ENCODE measurements around the gene VPS35. TPM values are rescaled to one million over a fixed set of nuclear protein-coding genes. Genes with fewer than 3 reads are reported as not detected.

Gene VPS35
- total RNA-seq, 4 donors from 2014 or later = 30.0 to 60.1 (median 41.4) TPM

GRCh38 chr16:46658925-46659324, 30.1 kb downstream of the VPS35 start:
- peak overlapping the region in 2 of 4 donors; percentile 54 to 70 for H3K27ac ChIP-seq
- intact Hi-C loops (cut with DNase I; ENCODE audit: low total_unique reads) (no loop called here), in situ Hi-C loops (cut with MboI; ENCODE audit: low sequenced_read_pairs in 4 of 4) (loop anchor here in 1 of 4 donors (25.0 kb wide), 1 partner anchor 253 kb away; no protein-coding TSS in a partner anchor)
- peaks cover 0 to 6% of the 10 kb centered on the region in 2 donors for H3K4me1 ChIP-seq
- no peak for TF ChIP-seq POLR2A (IDR thresholded peaks at IDR 0.05)
- TF ChIP-seq CTCF (IDR thresholded peaks at IDR 0.05 in 4 of 5, conservative IDR thresholded peaks at IDR 0.05 in 1 of 5) = no peak
- no peak overlapping the region for H3K4me3 ChIP-seq
- no peaks in the 10 kb centered on the region for H3K9me3 ChIP-seq
- ATAC-seq (peak; percentile 67 to 69), DNase-seq (peak; percentile 15 to 35)
- peaks cover 0 to 39% of the 10 kb centered on the region in 2 donors for H3K36me3 ChIP-seq
- no peaks in the 10 kb centered on the region for H3K27me3 ChIP-seq

- Histone ChIP-seq H3K9me3 (no peaks in the 10 kb centered on the region), H3K27me3 (no peaks in the 10 kb centered on the region), H3K4me3 (no peak overlapping the region), H3K4me1 (peaks cover 4 to 6% of the 10 kb centered on the region in 2 donors), H3K27ac (peak overlapping the region in 2 of 4 donors; percentile 87 to 94), H3K36me3 (no peaks in the 10 kb centered on the region)
- TF ChIP-seq CTCF (IDR thresholded peaks at IDR 0.05 in 4 of 5, conservative IDR thresholded peaks at IDR 0.05 in 1 of 5) (no peak), POLR2A (IDR thresholded peaks at IDR 0.05) (no peak)
- intact Hi-C loops (cut with DNase I; ENCODE audit: low total_unique reads) (loop anchor here (2.0 kb wide), 1 partner anchor 37 kb away; the partner anchor contains the start of genes ORC6 and VPS35), in situ Hi-C loops (cut with MboI; ENCODE audit: low sequenced_read_pairs in 4 of 4) (loop anchor here in 1 of 4 donors (25.0 kb wide), 1 partner anchor 261 kb away; no protein-coding TSS in a partner anchor)
- no peak for ATAC-seq
- no peak for DNase-seq
These were observed 37.7 kb downstream of the VPS35 start for GRCh38 chr16:46651305-46651704.

- TF ChIP-seq CTCF (IDR thresholded peaks at IDR 0.05 in 4 of 5, conservative IDR thresholded peaks at IDR 0.05 in 1 of 5) = no peak
- TF ChIP-seq POLR2A (IDR thresholded peaks at IDR 0.05) = no peak
- Histone ChIP-seq H3K27ac (peak overlapping the region; percentile 86 to 94 (median 90)), H3K4me3 (peak overlapping the region; percentile 43 to 56 (median 47)), H3K9me3 (no peaks in the 10 kb centered on the region), H3K4me1 (peaks cover 4 to 6% of the 10 kb centered on the region in 2 donors), H3K27me3 (no peaks in the 10 kb centered on the region), H3K36me3 (no peaks in the 10 kb centered on the region)
- in situ Hi-C loops (cut with MboI; ENCODE audit: low sequenced_read_pairs in 4 of 4) = loop anchor here in 1 of 4 donors (25.0 kb wide), 1 partner anchor 262 kb away; no protein-coding TSS in a partner anchor
- peak; percentile 41 to 74 for DNase-seq
- intact Hi-C loops (cut with DNase I; ENCODE audit: low total_unique reads) = loop anchor here (2.0 kb wide), 1 partner anchor 39 kb away; the partner anchor contains the start of genes ORC6 and VPS35
- peak; percentile 88 to 89 for ATAC-seq
These were observed 38.7 kb downstream of the VPS35 start for GRCh38 chr16:46650254-46650623.

- in situ Hi-C loops (cut with MboI; ENCODE audit: low sequenced_read_pairs in 4 of 4) = loop anchor here in 1 of 4 donors (25.0 kb wide), 1 partner anchor 263 kb away; no protein-coding TSS in a partner anchor
- Histone ChIP-seq H3K27ac (peak overlapping the region; percentile 86 to 94 (median 90)), H3K27me3 (no peaks in the 10 kb centered on the region), H3K9me3 (peaks cover 0 to 1% (median 0%) of the 10 kb centered on the region in 3 donors), H3K4me3 (peak overlapping the region; percentile 43 to 56 (median 47)), H3K4me1 (peaks cover 4 to 6% of the 10 kb centered on the region in 2 donors), H3K36me3 (no peaks in the 10 kb centered on the region)
- TF ChIP-seq POLR2A (IDR thresholded peaks at IDR 0.05) (peak; percentile 73), CTCF (IDR thresholded peaks at IDR 0.05 in 4 of 5, conservative IDR thresholded peaks at IDR 0.05 in 1 of 5) (no peak)
- DNase-seq (peak; percentile 87 to 94), ATAC-seq (peak; percentile 95 to 97)
- intact Hi-C loops (cut with DNase I; ENCODE audit: low total_unique reads) = loop anchor here (2.0 to 5.0 kb wide), 3 partner anchors 39 to 323 kb away; partner anchors contain the start of genes DNAJA2, ORC6 and VPS35
These were observed 39.3 kb downstream of the VPS35 start for GRCh38 chr16:46649588-46650253.

Data from gastrocnemius medialis (tissue), 4 donors.